GM06990 (cell line): ENCODE results near the gene MRPL18.

Source experiments
- DNase-seq: peaks from one replicate; pipeline ENCODE4 v3.0.0-alpha.2; 2011; ENCODE audit not compliant: insufficient read length; ENCODE audit errors: extremely low read depth
- H3K27me3 ChIP-seq: replicated peaks from 2 replicates; pipeline ENCODE4 v1.6.0; 2011; ENCODE audit warnings: low read length; ENCODE audit not compliant: control insufficient read depth, insufficient read depth
- H3K36me3 ChIP-seq: 2 replicates; pipeline ENCODE4 v1.5.1; 2011; ENCODE audit warnings: low read length; ENCODE audit not compliant: control insufficient read depth, insufficient read depth
- H3K4me3 ChIP-seq: replicated peaks from 2 replicates; pipeline ENCODE4 v1.5.1; 2011; ENCODE audit warnings: low read depth, mild to moderate bottlenecking, control low read depth, low read length
- TF ChIP-seq, protein P1 (sequence below): IDR thresholded peaks from 2 replicates; pipeline ENCODE4 v1.5.1; 2011; ENCODE audit warnings: low read length, control low read depth, mild to moderate bottlenecking, inconsistent platforms; ENCODE audit not compliant: insufficient read depth, poor library complexity, severe bottlenecking

MRPL18 gene

DNA sequence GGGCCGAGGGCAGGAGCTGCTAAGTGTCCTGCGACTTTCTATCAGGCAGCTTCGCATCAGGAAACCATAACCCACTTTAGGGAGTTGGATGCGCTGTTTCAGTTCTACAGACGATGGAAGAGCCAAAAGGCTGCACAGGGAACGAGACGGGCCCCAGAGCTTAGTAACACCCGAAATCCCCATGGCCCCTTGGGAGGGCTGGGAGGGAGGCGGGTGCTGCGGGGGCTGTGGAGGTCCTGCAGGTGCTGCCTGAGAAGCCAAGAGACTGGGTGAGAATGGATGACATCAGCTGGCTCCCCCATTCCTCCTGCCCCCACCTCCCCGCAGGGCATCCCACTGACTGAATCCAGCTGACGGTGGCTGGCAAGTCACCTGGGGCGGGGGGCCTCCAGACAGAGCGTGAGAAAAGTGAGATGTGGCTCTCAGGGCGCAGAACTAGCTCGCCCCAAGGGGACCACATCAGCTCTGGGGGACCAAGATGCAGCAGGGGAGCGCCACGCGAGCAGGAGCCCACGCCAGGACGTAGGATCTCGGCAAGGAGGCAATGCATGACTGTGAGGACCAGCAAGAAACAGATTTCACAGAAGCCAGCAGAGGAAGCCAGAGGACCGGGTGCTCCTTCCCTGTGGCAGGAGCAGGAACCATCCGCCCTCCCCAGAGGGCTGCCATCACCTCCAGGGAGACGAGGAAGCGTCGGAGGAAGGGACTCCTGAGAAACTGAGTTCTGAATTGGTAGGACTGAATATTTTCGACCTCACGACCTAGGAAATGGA, 46.6 kb downstream of the MRPL18 start:
- no peaks in the 10 kb centered on the region for H3K36me3 ChIP-seq
- H3K27me3 ChIP-seq: peaks cover 1% of the 10 kb centered on the region; the same call in 1 of the 2 replicates
- no peak overlapping the region for H3K4me3 ChIP-seq
- DNase-seq: no peak
- TF ChIP-seq, protein P1, sequence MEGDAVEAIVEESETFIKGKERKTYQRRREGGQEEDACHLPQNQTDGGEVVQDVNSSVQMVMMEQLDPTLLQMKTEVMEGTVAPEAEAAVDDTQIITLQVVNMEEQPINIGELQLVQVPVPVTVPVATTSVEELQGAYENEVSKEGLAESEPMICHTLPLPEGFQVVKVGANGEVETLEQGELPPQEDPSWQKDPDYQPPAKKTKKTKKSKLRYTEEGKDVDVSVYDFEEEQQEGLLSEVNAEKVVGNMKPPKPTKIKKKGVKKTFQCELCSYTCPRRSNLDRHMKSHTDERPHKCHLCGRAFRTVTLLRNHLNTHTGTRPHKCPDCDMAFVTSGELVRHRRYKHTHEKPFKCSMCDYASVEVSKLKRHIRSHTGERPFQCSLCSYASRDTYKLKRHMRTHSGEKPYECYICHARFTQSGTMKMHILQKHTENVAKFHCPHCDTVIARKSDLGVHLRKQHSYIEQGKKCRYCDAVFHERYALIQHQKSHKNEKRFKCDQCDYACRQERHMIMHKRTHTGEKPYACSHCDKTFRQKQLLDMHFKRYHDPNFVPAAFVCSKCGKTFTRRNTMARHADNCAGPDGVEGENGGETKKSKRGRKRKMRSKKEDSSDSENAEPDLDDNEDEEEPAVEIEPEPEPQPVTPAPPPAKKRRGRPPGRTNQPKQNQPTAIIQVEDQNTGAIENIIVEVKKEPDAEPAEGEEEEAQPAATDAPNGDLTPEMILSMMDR: no peak

- Histone ChIP-seq H3K27me3 (peaks cover 1% of the 10 kb centered on the region; the same call in 1 of the 2 replicates), H3K36me3 (no peaks in the 10 kb centered on the region), H3K4me3 (no peak overlapping the region)
- TF ChIP-seq, protein P1: no peak
- no peak for DNase-seq
Observed at GRCh38 chr6:159837511-159837910, 47.2 kb downstream of the MRPL18 start.

GRCh38 chr6:159838020-159838744, 47.9 kb downstream of the MRPL18 start:
- TF ChIP-seq, protein P1: no peak
- DNase-seq: no peak

GRCh38 chr6:159842035-159842434, 51.8 kb downstream of the MRPL18 start:
- Histone ChIP-seq H3K4me3 (no peak overlapping the region), H3K36me3 (no peaks in the 10 kb centered on the region), H3K27me3 (peaks cover 1% of the 10 kb centered on the region; the same call in 1 of the 2 replicates)
- no peak for DNase-seq
- TF ChIP-seq, protein P1: peak; percentile 27

More at GRCh38 chr6:159838020-159838744, 47.9 kb downstream of the MRPL18 start:
- Histone ChIP-seq H3K36me3 (no peaks in the 10 kb centered on the region), H3K4me3 (no peak overlapping the region), H3K27me3 (peaks cover 1% of the 10 kb centered on the region; the same call in 1 of the 2 replicates)

DNA sequence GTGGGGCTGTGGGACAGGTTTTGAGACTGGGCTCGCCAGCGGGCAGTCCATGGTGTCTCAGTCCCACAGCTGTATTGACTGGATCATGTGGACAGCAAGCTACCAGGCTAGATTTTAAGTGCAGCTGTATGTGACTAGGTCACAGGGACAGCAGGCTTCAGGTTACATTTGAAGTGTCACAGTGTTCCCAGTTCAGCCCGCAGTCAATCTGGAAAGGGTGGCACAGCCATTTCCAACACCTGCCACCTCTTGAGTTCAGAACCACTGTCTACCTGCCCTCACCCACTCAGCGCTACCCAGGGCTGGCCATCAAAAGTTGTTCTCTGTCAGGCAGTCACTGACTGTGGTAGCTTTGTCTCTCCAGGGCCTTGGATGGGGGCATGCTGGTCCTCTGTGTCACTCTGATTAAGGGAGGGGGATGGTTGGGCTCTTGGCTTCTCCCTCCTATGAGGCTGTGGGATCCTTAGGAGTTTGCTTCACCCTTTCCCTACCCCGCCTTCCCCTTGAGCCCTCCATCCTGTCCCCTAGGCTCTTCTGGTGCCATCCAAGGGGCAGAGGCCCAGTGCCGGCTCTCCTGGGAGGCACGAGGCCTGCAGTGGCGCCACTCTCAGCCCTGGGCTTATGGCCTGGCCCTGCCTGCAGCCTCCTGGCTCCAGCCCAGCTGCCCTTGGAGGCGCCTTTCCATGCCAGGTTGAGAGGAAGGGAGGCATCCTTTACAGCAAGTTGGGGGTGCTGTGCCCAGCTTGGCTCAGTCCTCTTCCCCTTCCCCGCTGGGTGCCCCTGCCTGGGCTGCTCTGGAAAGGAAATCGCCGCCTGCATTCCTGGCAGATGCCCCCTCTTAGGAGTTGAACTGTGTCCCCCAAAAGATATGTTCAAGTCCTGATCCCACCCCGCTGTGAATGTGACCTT, 54.7 kb downstream of the MRPL18 start:
- Histone ChIP-seq H3K36me3 (no peaks in the 10 kb centered on the region), H3K4me3 (no peak overlapping the region), H3K27me3 (no peaks in the 10 kb centered on the region)
- TF ChIP-seq, protein P1: no peak
- no peak for DNase-seq
